GM18907 (cell line): ENCODE measurements around the gene DNAJB5.
A peak's percentile ranks its signal among the peaks of the same experiment; 100 is the strongest.
"Not testable (repeated sequence)": the region's sequence is repeated elsewhere in the genome, so short reads cannot be mapped to it uniquely, and the experiment has no call there.

Experiments used
- ATAC-seq: cut with Tn5 transposase; IDR thresholded peaks from one replicate; pipeline ENCODE4 v1.9.1; 2021; ENCODE audit warnings: mild to moderate bottlenecking, moderate library complexity; ENCODE audit not compliant: unreplicated experiment

DNAJB5 gene

DNA sequence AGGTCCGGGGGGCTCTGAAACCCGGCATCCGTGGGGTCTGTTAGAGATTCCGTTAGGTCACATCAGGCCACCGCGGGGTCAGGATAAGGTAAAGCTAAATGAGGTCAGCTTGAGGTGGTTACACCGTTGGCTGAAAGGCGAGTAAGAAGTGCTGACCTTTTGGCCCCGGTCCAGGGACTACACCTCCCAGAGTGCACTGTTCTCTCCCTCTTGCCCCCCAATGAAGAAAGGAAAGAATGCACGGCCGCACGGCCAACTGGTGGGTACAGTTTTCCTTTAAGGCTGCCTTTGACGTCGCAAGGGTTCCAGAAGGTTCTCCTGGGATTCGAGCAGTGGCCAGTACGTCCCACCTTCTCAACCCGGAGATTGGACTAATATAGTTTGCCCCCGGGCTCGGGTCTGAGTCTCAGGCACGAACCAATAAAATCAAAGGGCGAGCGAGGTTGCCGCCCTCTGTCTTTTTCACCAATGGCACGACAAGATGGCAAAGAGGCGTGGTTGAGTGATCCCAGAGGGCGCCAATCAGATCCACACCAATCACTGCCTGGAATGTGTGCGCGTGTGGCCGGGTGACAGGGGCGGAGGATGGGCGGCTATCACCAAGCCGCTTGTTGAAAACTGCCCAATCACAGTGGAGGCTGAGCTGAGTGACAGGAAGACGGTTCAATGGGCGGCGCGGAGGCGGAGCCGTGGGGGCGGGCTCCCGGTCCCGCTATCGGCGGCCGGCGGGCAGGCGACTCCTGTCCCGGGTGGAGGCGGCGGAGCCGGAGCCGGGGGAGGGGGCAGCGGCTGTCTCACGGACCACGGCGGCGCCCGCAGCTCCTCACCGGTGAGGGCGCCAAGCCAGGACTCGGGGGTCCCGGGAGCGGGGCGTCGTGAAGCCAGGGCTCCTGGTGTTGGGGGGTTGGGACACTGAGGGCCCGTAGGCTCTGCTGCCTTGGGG, at the start of gene DNAJB5:
DNAJB5 (plus strand) TSS at position 743 of the 943 bp plus-strand sequence. CDS start 886 bp downstream, outside the sequence.
- ATAC-seq: peak; percentile 90

DNA sequence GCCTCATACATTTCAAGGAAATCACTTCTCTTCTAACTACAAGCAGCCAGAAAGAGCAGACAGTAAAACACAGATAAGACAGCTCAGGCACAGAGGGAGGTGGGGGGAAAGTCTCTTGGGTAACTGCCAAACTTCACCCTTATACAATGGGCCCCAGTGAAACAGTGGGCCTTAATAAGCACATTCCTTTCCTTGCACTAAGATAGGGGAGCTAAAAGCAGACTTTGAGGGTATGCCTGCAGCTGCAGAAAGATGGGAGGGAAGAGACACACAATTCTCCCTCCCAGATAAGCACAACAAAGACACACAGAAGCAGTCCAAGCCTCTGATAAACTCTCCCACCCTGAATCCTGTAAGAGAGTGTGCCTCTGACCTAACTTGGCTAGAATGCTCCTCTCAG, 49.6 kb upstream of the DNAJB5 start:
- ATAC-seq: not testable (repeated sequence)

DNA sequence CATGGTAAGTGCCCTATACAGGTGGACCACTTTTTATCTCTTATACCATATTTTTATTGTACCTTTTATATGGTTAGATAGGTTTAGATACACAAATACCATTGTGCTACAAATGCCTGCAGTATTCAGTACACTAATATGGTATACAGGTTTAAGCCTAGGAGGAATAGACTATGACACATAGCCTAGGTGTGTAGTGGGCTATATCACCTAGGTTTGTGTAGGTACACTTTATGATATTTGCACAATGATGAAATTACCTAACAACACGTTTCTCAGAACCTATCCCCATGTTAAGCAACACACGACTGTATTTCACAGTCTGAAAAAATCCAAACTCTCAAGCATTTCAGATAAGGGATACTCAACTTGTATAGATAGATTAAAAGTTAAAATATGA, 41.1 kb upstream of the DNAJB5 start:
- ATAC-seq: no peak

DNA sequence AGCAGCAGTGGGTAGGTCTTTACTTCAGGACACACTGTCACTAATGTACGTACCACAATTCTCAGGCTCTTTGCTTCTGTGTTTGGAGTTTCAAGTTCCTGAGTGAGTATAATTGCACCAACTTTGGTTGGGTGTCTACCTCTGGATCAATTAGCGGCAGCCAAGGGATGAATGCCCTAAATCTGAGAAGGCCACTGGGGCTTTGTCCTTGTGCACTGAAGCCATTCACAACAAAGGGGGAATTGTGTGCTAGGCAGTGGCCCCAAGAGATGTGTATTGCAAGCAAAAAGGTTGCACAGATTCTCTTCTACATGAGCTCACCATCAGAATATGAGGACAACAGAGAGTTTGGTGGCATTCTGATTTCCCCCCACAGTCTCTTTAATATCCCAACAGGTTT, 35.3 kb upstream of the DNAJB5 start:
- no peak for ATAC-seq

DNA sequence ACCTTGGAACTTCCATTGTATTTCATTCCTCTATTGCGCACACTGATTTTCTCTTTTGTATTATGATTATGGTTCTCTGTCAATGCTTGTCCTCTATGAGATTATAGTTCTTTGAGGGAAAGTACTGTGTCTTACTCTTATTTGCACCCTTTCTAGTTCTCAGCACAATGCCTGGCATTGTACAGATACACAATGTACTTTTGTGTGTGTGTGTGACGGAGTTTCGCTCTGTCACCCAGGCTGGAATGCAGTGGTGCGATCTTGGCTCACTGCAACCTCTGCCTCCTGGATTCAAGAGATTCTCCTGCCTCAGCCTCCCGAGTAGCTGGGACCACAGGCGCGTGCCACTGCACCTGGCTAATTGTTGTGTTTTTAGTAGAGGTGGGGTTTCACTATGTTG, 33.5 kb upstream of the DNAJB5 start:
- not testable (repeated sequence) for ATAC-seq

DNA sequence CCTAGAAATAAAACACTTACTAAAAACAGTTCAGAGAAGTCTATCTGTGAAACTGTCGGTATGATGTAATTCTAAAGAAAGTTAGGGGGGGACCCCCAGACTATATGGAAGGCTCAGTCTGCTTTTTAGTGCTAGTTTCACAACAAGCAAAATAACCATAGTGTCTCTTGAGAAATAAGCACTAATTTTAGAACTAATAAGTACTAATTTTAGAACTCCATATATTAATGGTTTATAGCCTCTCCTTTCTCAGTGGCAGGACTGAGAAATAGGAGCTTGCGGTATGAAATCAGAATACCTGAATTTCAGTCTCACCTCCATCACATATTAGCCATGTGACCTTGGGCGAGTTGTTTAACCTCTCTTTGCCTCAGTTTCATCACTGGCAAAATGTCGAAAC, 32.9 kb upstream of the DNAJB5 start:
- no peak for ATAC-seq

DNA sequence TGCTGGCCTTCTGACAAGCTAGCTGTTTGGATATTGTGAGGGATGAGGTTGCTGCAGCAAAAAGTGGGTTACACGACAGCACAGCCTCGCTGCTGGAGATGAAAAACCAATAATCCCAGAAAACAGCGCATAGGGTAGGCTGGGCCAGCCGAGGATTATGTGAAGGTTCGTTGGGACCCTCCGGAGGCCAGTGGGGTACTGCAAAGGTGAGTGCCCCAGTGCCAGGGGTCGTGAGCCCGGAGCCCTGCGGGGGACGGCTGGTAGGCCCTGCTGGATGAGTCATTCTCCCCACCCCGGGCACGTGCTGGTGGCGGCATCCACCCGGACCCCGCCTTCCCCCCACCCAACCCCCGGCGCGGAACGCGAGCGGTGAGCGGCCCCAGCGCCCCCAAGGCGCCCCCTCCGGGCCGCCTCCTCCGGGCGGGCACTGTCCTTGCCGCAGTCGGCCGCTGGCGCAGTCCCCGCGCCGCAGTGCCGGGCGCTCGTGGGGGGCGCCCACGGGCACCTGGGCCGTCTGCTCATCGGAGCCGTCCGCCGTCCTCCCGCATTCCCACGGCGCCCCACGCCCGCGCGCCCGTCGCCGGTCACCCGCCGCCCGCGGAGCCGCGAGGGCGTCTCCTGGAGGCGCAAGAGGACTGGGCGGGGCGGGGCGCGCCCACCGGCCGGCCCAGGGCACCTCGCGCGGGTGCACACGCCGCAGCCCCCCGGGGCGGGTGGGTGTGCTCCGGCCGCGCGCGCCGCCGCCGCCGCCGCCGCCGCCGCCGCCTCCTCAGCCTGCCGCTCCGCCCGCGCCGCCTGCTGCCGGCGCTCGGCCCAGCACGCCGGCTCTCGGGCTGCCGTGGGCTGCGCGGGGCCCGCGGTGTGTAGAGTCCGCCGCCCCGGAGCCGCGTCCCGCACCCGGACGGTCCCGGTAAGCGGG, 31.8 kb upstream of the DNAJB5 start, which contains the start of gene PHF24:
PHF24 (plus strand) TSS at position 794 of the 919 bp plus-strand sequence. CDS start 13,014 bp downstream, outside the sequence.
- ATAC-seq: no peak

DNA sequence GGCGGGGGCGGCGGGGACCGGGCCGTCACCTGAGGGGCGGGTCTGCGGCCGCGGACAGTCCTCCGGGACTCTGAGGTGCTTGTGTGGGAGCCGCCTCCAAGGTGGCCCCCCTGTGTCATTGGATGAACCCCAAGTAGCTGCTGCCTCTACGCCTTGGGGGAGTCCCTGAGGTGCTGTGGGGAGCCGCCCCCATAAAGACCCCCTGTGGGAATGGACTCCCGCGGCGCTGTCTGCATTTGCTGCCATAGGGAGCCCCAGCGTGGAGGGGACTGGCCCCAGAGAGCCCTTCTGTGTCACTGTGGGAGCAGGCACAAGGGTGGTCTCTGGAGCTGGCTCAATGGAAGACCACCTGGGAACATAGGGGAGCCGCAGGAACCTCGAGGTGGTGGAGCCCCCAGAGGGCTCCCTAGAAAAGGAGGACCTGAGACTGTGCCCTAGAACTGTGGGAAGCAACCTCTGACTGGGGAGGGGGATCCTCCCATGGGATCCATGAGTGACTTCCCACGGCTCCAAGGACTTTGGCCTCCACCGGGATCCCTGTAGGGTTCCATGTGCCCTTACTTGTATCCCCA, 31.0 kb upstream of the DNAJB5 start:
- no peak for ATAC-seq

DNA sequence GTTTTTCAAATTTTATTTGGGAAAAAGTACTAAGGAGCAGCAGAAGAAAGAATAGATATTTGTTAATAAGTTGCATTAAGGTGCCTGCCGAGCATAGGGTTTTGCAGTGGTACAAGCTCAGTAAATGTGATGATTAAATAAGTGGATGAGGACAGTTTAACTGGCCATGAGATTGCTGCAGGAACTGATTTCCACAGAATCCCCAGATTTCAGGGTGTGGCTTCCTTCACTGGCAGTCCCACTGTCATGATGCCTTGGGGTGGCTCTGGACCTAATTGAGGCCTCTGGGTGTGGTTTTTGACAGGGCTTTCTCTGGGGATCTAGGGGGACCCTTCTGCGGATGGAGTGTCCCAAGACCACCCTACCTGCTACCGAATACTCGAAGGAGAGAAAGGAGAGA, 30.1 kb upstream of the DNAJB5 start:
- ATAC-seq: no peak

DNA sequence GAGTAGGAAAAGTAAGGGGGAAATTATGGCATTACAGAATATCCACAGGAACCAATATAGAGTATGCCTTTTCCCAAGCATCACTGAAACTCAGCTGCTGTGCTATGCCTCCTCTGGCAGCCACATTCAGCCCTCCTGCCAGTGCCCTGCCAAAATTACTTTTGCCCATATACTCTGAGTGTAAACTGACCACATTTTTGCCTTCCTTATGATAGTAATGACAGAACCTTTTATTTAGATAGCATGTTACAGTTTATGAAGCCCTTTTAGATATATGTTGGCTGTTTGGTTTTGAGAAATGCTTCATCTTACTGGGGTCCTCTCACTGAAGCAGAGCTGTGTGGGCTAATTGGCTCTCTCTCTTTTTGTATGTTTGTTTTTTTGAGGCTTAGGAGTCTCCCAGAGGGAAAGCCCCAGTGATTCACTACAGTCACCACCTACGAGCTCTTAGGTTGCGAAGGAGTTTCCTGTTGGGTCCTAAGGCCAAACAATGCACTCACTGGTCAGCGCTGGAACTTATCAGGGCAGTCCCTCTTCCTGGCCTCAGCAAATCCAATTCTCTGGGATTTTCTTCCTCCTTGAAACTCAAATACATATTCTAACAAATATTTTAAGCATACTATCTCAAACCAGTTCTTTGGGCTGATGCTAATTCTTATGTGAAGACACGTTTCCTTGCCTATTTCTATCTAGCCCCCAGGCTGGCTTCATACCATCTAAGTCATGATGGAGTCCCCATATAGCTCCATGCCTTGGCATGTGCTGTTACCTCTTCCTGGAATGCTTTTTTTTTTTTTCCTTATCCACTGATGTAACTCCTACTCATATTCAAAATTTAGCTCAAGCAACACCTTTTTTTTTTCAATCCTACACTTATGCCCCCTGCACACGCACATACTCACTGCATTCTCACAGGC, 27.7 kb upstream of the DNAJB5 start:
- ATAC-seq: no peak

DNA sequence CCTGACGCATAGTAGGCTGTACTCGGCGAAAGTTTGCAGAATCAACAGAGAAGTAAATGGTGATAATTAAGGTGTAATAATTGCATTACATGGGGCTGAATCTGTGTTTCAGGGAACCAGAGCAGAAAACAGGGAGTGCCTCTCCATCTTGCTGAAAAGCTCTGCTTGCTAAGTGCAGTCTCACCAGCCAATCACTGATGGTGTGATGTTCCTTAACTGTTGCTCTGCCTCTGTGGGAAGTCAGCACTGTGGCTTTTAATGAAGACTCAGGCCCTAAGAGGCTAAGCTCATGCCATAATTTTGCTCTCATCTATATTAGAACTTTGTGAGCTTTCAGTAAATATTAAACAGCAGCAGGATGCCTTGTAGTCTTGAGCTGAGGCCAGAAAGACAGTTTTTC, 27.0 kb upstream of the DNAJB5 start:
- ATAC-seq: no peak

DNA sequence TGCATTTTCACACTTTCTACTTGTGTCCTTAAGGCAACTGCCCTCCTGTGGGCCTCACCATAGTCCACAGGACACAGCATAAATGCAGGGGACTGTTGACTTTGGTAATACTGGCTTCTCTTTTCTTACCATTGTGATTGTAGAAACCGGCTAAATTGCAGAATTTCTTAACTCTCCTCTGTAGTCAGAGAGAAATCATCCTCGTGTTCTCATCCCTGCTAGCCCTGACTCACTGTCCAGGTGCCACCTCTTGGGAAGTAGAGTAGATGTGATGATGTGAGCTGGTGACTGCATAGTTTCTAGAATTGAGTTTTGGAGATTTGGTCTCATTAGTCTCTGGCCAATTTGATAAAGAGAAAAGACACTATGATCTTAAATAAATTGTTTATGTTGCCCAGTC, 26.0 kb upstream of the DNAJB5 start:
- ATAC-seq: no peak

DNA sequence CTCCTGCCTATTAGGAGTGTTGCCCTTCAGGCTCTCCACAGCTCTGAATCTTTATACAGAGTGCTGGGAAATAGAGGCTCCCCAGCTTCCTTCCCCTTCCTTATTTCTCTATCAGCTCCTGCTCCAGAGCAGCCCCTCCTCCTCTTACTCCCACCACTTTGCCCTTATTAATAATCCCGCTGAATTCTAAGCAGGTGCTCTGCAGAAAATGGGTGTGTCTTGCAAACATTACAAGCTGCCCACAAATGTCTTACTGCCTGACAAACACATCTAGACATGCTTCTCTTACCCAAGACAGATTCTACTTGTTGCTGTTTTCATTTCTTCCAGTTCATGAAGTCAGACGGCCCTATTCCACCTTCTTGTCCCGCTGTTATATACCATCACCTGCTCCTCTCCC, 25.1 kb upstream of the DNAJB5 start:
- ATAC-seq: no peak

DNA sequence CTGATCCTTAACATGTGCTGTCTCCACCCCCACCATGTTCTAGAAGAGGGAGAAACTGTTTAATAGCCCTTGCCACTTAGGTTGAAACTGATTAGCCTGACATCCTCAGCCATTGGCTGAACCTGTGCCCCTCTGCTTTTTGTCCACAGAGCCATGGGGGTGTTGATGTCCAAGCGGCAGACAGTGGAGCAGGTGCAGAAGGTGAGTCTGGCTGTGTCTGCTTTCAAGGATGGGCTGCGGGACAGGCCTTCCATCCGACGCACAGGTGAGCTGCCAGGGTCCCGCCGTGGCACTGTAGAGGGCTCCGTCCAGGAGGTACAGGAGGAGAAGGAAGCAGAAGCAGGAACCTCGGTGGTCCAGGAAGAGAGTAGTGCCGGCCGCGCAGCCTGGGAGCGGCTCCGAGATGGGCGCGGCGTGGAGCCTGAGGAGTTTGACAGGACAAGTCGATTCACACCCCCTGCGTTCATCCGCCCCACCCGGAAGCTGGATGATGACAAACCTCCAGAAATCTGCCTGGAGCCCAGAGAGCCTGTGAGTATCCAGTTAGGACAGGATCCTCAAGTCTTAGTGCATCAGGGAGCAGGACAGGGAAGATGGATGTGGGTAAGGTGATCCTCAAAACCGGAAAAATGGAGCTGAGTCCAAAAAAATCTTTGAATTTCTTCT, 18.3 kb upstream of the DNAJB5 start:
- no peak for ATAC-seq

DNA sequence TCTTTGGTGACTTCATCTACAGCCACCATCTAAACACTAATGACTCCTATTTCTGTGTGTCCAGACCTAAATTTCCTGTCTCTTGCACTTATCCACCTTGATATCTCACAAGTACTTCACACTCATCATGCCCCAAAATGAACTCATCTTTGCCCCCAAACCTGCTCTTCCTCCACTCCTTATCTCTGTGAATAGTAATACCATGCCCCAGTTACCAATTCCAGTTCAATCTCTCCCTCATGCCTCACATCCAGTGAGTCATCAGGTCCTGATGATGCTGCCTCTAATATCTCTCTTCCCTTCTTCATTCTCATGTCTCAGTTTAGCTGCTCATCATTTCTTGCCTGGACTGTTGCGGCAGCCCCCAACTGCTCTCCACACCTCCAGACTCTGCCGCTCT, 14.9 kb upstream of the DNAJB5 start:
- ATAC-seq: no peak

DNA sequence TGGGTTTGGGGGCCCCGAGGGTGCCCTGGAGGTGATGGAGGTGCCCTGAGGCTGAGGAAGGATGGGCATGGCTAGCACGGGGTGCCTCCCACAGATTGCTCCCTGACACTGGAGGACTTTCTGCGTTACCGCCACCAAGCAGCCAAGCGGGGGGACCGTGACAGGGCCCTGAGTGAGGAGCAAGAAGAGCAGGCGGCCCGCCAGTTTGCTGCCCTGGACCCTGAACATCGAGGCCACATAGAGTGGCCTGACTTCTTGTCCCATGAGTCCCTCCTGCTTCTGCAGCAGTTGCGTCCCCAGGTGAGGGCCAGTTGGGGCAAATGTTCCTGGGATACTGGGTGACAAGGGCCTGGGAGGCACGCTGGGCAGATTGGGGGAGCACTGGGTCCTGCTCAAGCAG, 13.1 kb upstream of the DNAJB5 start:
- no peak for ATAC-seq

DNA sequence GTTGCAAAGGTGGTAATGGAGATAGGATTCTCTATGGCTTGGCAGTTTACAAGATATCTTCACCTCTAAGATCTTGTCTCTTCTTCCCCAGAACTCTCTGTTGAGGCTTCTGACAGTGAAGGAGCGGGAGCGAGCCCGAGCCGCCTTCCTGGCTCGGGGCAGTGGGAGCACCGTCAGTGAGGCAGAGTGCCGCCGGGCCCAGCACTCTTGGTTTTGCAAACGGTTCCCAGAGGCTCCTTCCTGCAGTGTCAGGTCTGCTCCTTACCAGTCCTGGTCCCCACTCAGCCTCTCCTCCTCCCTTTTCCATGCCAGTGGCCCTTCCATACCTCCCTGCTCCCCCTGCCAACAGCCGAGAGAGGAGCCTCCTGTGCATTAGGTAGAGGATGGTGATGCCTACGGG, 12.6 kb upstream of the DNAJB5 start:
- no peak for ATAC-seq

DNA sequence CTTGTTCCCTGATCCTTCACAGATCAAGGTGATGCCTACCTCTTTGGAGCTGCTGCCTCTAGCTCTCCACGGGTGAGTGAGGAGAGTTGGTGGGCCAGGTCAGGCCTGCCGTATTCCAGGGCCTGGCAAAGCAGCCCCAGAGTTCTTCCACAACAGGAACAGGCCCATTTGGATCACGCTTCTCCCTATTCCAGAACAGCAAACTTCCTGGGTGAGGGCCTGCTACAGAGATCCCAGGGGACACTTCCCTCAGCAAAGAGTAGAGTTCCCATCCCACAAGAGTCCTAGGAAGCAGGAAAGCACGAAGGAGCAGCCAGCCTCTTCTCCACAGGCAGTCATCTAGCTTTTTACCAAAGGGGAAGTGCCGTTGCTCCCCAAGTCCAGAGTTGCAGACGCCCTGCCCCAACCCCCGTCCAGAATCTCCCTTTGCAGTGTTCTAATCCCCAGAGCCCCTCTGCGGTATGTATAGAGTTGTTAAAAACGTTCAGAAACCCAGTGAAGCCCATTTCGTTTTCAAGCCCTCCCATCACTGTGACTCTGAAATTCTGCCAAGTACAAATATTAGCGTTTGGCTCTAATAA, 9.3 kb upstream of the DNAJB5 start:
- ATAC-seq: no peak

DNA sequence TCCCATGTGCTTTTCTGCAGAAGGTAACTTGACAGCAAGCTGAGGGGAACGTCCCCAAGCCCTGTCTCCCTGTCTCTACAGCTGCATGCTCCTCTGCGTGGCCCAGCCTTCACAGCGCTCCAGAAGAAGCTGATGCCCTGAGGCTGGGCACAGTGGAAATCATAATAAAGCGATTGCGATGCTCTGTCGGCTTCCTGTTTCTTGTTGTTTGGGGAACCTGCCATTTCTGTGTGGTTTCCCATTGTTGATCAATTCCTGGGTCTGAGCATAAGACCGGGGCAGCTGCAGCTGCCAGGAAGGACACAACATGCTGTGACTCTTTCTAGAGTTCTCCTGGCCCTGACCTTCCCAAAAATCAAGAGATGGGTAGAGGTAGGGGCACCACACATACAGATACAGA, 7.2 kb upstream of the DNAJB5 start:
- no peak for ATAC-seq
